ENCODE data around the gene PGAM4.
"Not testable (repeated sequence)": the region's sequence is repeated elsewhere in the genome, so short reads cannot be mapped to it uniquely, and the experiment has no call there.

PGAM4 gene

GRCh38 chrX:77925764-77926163, 43.7 kb downstream of the PGAM4 start:
- DNase-seq (ENCODE audit: low read depth in 2 of 2): no peak

DNA sequence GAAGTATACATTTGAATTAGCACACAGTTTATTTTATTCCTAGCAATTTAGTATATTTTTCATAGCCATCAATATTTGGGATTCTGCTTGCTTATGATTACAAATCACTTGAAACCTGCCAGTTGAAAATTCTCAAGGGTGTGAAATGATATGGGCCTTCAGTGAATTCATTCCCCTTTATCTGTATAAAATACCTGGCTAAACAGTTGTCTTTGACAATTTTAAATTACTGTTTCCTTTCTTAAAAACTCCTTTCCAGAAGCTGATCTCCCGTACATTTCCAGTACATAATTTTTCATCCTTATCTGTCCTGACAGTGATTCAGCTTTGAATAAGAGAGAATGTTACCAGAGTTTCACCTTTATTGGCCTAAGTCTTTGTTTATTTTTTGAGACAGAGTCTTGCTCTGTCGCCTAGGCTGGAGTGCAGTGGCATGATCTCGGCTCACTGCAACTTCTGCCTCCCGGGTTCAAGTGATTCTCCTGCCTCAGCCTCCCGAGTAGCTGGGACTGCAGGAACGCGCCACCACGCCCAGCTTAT, 45.0 kb downstream of the PGAM4 start:
- no peak for DNase-seq (ENCODE audit: low read depth in 2 of 2)

DNA sequence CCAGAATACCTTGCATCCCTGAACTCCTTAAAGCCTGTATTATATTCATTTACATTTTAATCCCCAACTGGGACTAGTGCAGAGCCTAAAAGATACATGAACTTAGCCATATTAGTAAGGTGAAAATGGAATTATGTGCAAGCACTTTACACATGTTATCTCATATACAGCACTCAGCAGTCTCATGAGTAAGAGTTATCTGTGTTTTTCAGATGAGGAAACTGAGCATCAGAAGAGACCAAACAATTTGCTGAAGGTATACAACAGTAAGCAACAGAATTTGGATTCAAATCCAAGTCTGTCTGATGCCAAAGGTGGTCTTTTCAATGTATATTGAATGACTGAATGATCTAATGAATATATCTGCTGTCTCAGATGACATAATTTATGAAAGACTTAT, 46.7 kb downstream of the PGAM4 start:
- DNase-seq (ENCODE audit: low read depth in 2 of 2): no peak

DNA sequence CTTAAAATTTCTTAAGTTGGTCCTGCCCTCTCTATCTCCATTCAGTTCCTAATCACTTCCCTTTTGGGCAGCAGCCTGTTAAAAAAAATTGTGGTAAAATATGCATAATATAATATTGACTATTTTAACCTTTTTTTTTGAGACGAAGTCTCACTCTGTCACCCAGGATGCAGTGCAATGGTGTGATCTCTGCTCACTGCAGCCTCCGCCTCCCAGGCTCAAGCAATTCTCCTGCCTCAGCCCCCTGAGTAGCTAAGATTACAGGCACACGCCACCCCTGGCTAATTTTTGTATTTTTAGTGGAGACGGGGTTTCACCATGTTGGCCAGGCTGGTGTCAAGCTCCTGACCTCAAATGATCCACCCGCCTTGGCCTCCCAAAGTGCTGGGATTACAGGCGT, 50.1 kb downstream of the PGAM4 start:
- not testable (repeated sequence) for DNase-seq (ENCODE audit: low read depth in 2 of 2)

DNA sequence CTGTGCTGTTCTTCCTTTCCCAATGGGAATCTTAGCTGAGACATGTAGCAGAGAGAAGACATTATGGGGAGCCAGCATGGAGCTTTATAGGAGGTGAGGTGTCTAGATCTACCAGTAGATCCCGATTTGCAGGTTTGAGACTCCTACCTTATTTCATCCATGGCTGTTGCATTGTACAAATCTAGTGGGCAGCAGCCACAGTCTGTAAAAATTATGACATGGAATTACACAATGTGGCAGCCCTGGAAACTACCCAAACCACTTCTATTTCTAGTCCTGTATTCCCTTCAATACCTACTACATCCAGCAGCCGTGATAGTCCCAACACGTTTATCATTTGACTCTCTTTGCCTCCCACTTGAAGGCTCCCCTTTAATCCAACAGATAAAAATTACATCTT, 50.9 kb downstream of the PGAM4 start:
- no peak for DNase-seq (ENCODE audit: low read depth in 2 of 2)
